ENCODE results near the gene LDHAL6B.

The LDHAL6B gene

DNA sequence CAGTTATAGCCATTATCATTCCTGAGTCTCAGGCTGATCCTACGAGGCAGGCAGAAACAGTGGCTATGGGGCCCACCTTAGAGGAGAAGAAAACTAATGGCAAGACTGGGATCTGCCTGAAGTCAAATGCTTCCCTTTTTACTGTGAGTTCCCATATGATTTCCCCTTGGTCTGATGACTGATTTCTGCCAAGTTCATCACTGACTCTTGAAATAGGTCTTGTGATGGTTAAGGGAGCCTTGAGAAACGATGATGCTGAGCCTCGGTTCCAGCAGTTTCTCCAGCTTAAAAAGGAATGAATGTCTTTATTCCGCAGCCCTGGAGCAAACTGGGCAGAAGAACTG is 29.4 kb upstream of the LDHAL6B start:
- DNase-seq (ENCODE audit: low read depth, low spot score) = no peak

- no peak for DNase-seq (ENCODE audit: low read depth, low spot score)
Observed at GRCh38 chr15:59178151-59178695, 28.4 kb upstream of the LDHAL6B start.

DNA sequence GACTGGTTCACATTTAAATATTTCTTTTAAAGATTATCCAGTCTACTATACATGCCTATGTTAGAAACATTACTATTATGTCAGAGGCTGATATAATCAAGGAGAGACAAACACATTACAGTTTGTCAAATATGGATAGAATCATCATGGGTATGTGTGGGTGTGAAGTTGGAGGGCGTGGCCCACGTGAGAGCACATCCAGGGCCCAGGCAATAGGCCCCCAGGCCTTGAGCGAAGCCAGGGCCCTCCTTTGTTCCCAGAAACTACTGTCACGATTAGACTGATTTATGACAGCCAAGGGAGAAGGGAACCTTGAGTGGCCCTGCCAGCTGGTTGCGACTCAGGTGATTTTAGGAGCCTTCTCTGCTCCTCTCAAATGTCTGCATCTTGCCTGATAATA is 26.9 kb upstream of the LDHAL6B start:
- no peak for DNase-seq (ENCODE audit: low read depth, low spot score)

DNA sequence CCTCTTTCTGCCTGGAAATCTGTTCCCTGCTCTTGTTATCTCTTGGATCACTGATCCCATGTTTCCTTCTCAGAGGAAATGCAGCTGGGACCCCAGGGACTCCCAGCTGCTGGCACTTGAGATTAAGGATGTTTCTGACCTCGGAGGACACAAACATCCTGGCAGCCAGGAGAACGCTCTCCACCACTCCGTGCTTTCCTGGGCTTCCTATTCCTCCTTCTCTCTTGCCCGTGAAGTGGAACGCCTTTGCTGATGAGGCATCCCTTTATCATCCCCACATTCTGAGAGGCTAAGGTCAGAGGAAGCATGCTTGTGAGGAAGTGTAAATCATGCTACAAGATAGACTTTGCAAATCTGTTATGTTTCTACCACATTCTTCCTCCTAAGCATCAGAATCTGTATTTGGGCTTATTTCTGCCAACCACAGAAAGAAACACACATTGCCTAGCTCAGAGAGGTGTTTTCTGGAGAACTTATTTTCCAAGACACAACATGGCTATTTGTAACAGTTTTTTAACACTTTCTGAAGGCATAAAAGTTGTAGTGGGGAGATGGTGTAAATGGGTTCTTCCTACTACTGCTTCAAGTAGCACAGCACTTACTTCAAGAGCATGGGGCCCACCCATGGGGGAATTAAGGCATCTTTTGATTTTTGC is 25.6 kb upstream of the LDHAL6B start:
- no peak for DNase-seq (ENCODE audit: low read depth, low spot score)

DNA sequence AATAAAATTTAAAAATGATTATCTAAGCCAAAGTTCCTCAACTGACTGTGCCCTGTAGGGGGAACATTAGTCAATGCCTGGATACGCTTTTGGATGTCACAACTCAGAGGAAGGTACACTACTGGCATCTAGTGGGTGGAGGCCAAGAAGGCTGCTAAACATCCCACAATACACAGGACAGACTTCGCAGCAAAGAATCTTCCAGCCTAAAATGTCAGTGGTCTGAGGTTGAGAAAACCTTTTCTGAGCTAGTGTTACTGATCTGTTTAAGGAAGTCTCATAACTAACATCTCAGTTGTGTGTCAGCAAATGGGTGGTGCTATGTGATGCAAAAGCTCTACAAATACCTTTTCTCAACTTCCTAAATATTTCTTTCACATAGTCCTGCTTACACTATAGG is 20.9 kb upstream of the LDHAL6B start:
- no peak for DNase-seq (ENCODE audit: low read depth, low spot score)

GRCh38 chr15:59186501-59186900 is 20.1 kb upstream of the LDHAL6B start:
- DNase-seq (ENCODE audit: low read depth, low spot score) = no peak

- no peak for DNase-seq (ENCODE audit: low read depth, low spot score)
Observed at GRCh38 chr15:59189241-59189640, 17.4 kb upstream of the LDHAL6B start.

- no peak for DNase-seq (ENCODE audit: low read depth, low spot score)
Observed at GRCh38 chr15:59190291-59190690, 16.4 kb upstream of the LDHAL6B start.

- DNase-seq (ENCODE audit: low read depth, low spot score) = no peak
Observed at GRCh38 chr15:59191855-59192237, 14.8 kb upstream of the LDHAL6B start.

- DNase-seq (ENCODE audit: low read depth, low spot score) = no peak
Observed at GRCh38 chr15:59194639-59195325, 11.9 kb upstream of the LDHAL6B start.

GRCh38 chr15:59196416-59196815 is 10.2 kb upstream of the LDHAL6B start:
- DNase-seq (ENCODE audit: low read depth, low spot score) = no peak

GRCh38 chr15:59197454-59197853 is 9.2 kb upstream of the LDHAL6B start:
- DNase-seq (ENCODE audit: low read depth, low spot score) = no peak

DNA sequence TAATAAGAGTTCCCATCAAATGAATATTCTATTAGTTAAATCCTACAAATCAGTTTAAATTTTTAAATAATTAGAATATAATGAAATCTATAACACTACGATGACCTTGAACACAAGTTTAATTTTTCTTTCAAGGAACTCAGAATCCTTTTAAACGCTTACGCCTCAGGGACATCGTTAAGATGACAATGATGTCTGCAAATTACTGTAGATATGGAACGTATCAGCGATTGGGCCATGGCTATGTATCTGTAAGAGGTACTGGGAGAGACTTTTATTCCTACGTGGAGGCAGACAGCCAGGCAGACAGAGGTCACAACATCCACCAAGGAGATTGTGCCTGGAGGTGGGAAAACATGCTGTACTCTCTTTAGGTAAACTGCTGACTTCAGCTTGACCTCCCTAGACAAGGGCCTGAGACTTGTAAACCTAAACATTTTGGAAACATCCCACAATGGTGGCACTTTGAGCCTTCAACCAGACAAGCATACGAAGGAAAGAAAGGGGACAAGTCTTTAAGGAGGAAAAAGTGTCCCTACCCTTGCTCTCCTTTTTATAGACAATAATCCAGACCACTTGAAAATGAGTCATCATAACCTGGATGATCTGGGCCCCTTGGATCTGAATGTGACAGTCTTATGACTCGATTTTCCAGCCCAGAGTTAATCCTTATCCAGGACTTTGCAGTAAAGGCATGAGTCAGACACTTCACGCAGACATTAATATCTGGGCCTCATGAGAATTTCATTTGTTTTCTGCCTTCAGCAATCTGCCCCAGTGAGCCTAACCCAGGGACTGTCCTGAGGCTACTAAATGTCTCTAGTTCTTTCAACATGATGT is 6.8 kb upstream of the LDHAL6B start:
- DNase-seq (ENCODE audit: low read depth, low spot score) = no peak

DNA sequence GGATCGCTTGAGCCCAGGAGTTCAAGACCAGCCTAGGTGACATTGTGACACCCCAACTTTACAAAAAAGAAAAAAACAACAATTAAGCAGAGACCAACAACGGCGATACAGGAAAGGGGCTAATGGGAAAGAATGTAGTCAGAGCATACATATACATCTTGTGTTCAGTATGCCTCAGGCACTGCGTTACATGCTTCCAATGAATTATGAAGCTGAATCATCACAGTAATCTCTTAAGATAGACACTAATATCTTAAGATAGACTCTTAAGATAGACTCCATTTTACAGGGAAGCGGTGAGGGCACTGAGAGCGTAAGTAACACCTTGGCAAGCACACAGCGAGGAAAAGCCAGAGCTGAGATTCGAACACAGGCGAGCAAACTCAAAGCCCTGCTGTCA is 6.1 kb upstream of the LDHAL6B start:
- DNase-seq (ENCODE audit: low read depth, low spot score) = no peak

DNA sequence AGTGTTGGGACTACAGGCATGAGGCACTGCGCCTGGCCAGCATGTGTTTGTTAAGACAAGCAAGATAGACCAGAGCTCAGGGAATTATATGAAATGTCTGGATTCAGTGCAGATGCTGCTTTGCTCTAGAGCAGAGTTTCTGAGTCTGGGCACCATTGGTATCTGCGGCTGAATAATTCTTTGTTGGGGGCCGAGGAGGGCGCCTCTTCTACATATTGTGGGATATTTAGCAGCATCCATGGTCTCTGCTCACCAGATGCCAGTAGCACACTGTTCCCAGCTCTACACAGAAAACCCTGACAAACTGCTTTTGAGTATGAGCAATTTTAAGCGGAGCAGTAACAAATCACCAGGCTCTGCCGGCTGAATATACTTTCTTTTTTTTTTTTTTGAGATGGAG is 3.6 kb upstream of the LDHAL6B start:
- DNase-seq (ENCODE audit: low read depth, low spot score) = no peak

DNA sequence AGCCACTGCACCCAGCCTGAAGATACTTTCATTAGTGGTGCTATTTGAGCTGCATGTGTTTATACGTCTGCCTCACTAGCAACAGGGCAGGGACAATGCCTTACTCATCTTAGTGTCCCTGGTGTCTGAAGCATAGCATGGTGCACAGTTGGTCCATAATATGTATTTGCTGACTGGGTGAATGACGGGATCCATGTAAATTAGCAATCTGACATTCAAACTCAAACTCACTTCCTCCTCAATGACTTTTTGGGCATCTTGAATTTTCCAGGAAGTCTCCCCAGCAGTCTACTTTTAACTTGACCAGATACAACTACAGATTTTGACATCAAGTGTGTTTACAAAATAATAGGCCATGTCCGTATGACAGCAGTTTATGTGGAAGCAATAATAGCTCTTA is 3.0 kb upstream of the LDHAL6B start:
- DNase-seq (ENCODE audit: low read depth, low spot score) = no peak

GRCh38 chr15:59205839-59206622 is 612 bp upstream of the LDHAL6B start:
- DNase-seq (ENCODE audit: low read depth, low spot score) = no peak

DNA sequence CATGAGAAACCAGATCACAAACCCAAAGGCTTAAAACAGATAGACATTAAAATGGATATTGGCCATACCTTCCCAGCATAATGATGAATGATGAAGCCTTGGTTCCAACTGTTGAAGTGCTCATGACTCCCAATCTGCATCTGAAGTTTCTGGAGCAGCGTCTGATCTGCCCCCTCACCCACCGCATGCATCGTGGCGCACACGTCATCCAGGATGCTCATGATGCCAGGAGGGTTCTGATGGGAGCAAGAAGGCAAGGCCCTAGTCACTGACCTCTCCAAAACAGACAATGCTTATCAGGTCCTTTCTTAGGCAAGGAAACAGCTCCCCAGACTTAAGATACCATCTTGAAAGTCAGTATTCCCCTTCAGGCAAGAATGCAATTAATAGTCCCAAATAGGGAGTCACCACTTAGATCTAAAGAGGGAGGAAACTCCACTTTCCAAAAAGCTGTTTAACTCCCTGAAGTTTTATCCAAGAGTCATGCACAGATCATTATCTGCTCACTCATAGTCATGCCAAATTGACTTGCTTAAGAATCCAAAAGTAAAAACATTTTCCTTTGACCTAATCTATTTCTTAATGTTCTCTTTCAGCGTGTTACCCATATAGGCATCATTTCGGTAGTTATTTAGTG is 2.1 kb downstream of the LDHAL6B start:
- DNase-seq (ENCODE audit: low read depth, low spot score) = no peak

GRCh38 chr15:59210186-59210585 is 3.5 kb downstream of the LDHAL6B start:
- no peak for DNase-seq (ENCODE audit: low read depth, low spot score)

GRCh38 chr15:59216911-59217310 is 10.3 kb downstream of the LDHAL6B start:
- no peak for DNase-seq (ENCODE audit: low read depth, low spot score)

- no peak for DNase-seq (ENCODE audit: low read depth, low spot score)
Observed at GRCh38 chr15:59217876-59218498, 11.3 kb downstream of the LDHAL6B start.
